CD4-positive, alpha-beta T cell treated with Interleukin-4 for 1 hour (primary cell): ENCODE measurements around the gene SUN1.
"Not testable (repeated sequence)": the region's sequence is repeated elsewhere in the genome, so short reads cannot be mapped to it uniquely, and the experiment has no call there.

Experiments used
- DNase-seq, 2 donors: peaks; one replicate each; pipeline ENCODE4 v3.0.0-alpha.2; 2020 to 2022

SUN1 gene

GRCh38 chr7:835485-836401 is 3.5 kb downstream of the SUN1 start:
- no peak for DNase-seq

- DNase-seq = no peak
These were observed 4.2 kb downstream of the SUN1 start for GRCh38 chr7:836429-836828.

- DNase-seq = no peak
These were observed 4.7 kb downstream of the SUN1 start for GRCh38 chr7:837001-837400.

- DNase-seq = no peak
These were observed 7.8 kb downstream of the SUN1 start for GRCh38 chr7:840001-840600.

GRCh38 chr7:841943-842342 is 9.7 kb downstream of the SUN1 start:
- DNase-seq = no peak

- DNase-seq = no peak
These were observed 10.3 kb downstream of the SUN1 start for GRCh38 chr7:842431-843031.

- DNase-seq = no peak
These were observed 11.0 kb downstream of the SUN1 start for GRCh38 chr7:843230-843629.

- no peak for DNase-seq
These were observed 11.8 kb downstream of the SUN1 start for GRCh38 chr7:844043-844442.

- DNase-seq = no peak
These were observed 12.2 kb downstream of the SUN1 start for GRCh38 chr7:844514-844913.

GRCh38 chr7:845091-845490 is 12.8 kb downstream of the SUN1 start:
- DNase-seq = no peak

- DNase-seq = no peak
These were observed 13.5 kb downstream of the SUN1 start for GRCh38 chr7:845731-846130.

GRCh38 chr7:846958-847650 is 14.8 kb downstream of the SUN1 start:
- not testable (repeated sequence) for DNase-seq

GRCh38 chr7:847728-848127 is 15.5 kb downstream of the SUN1 start:
- not testable (repeated sequence) for DNase-seq

- no peak for DNase-seq
These were observed 16.9 kb downstream of the SUN1 start for GRCh38 chr7:849145-849544.

- no peak for DNase-seq
These were observed 17.5 kb downstream of the SUN1 start for GRCh38 chr7:849781-850180.

GRCh38 chr7:851204-851603 is 18.9 kb downstream of the SUN1 start:
- DNase-seq = no peak

- DNase-seq = no peak
These were observed 21.3 kb downstream of the SUN1 start for GRCh38 chr7:853366-854117.

- DNase-seq = no peak
These were observed 22.0 kb downstream of the SUN1 start for GRCh38 chr7:854118-854775.

- no peak for DNase-seq
These were observed 23.6 kb downstream of the SUN1 start for GRCh38 chr7:855686-856369.

- no peak for DNase-seq
These were observed 24.3 kb downstream of the SUN1 start for GRCh38 chr7:856444-857095.

- no peak for DNase-seq
These were observed 25.4 kb downstream of the SUN1 start for GRCh38 chr7:857661-858060.
